Measurements from ENCODE around the gene CALN1. TPM values are rescaled to one million over a fixed set of nuclear protein-coding genes. Genes with fewer than 3 reads are reported as not detected.

Gene CALN1
- total and polyA plus RNA-seq, 2 experiments from 2014 or later = 7.6 to 14.5 TPM

DNA sequence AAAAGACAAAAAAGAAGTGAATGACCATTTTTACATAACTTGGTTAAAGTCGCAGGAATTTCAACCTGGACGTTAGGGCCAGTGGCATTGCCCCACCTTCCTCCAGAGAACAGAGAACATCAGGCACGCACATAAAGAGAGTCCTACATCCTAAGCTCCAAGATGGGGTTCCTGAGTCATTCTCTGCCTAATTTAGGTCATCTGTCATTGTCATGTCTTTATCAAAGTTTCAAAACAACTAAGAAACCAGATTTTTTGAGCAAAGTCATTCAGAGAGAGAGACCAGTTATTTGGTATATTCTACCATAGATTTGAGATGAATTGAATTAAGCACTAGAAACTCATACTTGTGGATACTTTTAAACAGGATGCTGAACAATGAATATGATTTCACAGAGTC, 241.7 kb downstream of the CALN1 start:
- Histone ChIP-seq H3K36me3 (ENCODE audit: insufficient read depth) (peaks cover 5% of the 10 kb centered on the region; the same call in 1 of the 2 replicates), H3K4me1 (ENCODE audit: insufficient read depth) (no peaks in the 10 kb centered on the region), H4K20me1 (replicated peaks; ENCODE audit: insufficient read depth) (no peaks in the 10 kb centered on the region; the same call in 1 of the 2 replicates), H3K27ac (ENCODE audit: low read depth) (no peak overlapping the region), H3K9me2 (ENCODE audit: insufficient read depth) (no peaks in the 10 kb centered on the region), H3K4me3 (no peak overlapping the region), H3K79me2 (replicated peaks; ENCODE audit: insufficient read depth) (peaks cover 10% of the 10 kb centered on the region), H3K4me2 (no peak overlapping the region), H2AFZ (no peak overlapping the region), H3F3A (replicated peaks; ENCODE audit: low read depth) (no peaks in the 10 kb centered on the region), H3K27me3 (ENCODE audit: insufficient read depth) (no peaks in the 10 kb centered on the region)
- DNase-seq (ENCODE audit: low spot score) = no peak
- no peaks in the 10 kb centered on the region for H3K4me1 Mint-ChIP-seq
- H3K4me3 Mint-ChIP-seq = no peak overlapping the region
- TF ChIP-seq, protein P1, sequence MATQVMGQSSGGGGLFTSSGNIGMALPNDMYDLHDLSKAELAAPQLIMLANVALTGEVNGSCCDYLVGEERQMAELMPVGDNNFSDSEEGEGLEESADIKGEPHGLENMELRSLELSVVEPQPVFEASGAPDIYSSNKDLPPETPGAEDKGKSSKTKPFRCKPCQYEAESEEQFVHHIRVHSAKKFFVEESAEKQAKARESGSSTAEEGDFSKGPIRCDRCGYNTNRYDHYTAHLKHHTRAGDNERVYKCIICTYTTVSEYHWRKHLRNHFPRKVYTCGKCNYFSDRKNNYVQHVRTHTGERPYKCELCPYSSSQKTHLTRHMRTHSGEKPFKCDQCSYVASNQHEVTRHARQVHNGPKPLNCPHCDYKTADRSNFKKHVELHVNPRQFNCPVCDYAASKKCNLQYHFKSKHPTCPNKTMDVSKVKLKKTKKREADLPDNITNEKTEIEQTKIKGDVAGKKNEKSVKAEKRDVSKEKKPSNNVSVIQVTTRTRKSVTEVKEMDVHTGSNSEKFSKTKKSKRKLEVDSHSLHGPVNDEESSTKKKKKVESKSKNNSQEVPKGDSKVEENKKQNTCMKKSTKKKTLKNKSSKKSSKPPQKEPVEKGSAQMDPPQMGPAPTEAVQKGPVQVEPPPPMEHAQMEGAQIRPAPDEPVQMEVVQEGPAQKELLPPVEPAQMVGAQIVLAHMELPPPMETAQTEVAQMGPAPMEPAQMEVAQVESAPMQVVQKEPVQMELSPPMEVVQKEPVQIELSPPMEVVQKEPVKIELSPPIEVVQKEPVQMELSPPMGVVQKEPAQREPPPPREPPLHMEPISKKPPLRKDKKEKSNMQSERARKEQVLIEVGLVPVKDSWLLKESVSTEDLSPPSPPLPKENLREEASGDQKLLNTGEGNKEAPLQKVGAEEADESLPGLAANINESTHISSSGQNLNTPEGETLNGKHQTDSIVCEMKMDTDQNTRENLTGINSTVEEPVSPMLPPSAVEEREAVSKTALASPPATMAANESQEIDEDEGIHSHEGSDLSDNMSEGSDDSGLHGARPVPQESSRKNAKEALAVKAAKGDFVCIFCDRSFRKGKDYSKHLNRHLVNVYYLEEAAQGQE (IDR thresholded peaks at IDR 0.05; ENCODE audit: unreplicated experiment) = no peak
- TF ChIP-seq STAT1 (IDR thresholded peaks at IDR 0.05; ENCODE audit: unreplicated experiment) = no peak
- H3K36me3 Mint-ChIP-seq (ENCODE audit: low read depth) = peaks cover 21% of the 10 kb centered on the region
- ATAC-seq = no peak
- H3K27ac Mint-ChIP-seq = no peak overlapping the region
- peaks cover 31% of the 10 kb centered on the region for H3K9me3 Mint-ChIP-seq
- peaks cover 2% of the 10 kb centered on the region for H3K27me3 Mint-ChIP-seq (ENCODE audit: insufficient read depth, low read depth, poor library complexity)

- Histone ChIP-seq H2AFZ (no peak overlapping the region), H3K36me3 (ENCODE audit: insufficient read depth) (peaks cover 15% of the 10 kb centered on the region), H3K4me2 (no peak overlapping the region), H3K27me3 (ENCODE audit: insufficient read depth) (no peaks in the 10 kb centered on the region), H3K9me2 (ENCODE audit: insufficient read depth) (no peaks in the 10 kb centered on the region), H3K4me3 (no peak overlapping the region), H4K20me1 (replicated peaks; ENCODE audit: insufficient read depth) (no peaks in the 10 kb centered on the region; the same call in 1 of the 2 replicates), H3K79me2 (replicated peaks; ENCODE audit: insufficient read depth) (peaks cover 5% of the 10 kb centered on the region; the same call in 1 of the 2 replicates), H3K27ac (ENCODE audit: low read depth) (no peak overlapping the region), H3F3A (replicated peaks; ENCODE audit: low read depth) (no peaks in the 10 kb centered on the region), H3K4me1 (ENCODE audit: insufficient read depth) (no peaks in the 10 kb centered on the region)
- DNase-seq (ENCODE audit: low spot score) = no peak
- no peak for ATAC-seq
- Mint-ChIP-seq H3K27ac (no peak overlapping the region), H3K36me3 (ENCODE audit: low read depth) (peaks cover 28% of the 10 kb centered on the region), H3K27me3 (ENCODE audit: insufficient read depth, low read depth, poor library complexity) (peaks cover 2% of the 10 kb centered on the region), H3K4me1 (no peaks in the 10 kb centered on the region), H3K9me3 (peaks cover 33% of the 10 kb centered on the region), H3K4me3 (no peak overlapping the region)
- TF ChIP-seq ZNF462 (CRISPR knock-in tag; IDR thresholded peaks at IDR 0.05) (no peak), ZNF331 (CRISPR knock-in tag; IDR thresholded peaks at IDR 0.05; ENCODE audit: low read depth) (no peak)
Measured at GRCh38 chr7:72163271-72163670, 248.9 kb downstream of the CALN1 start.

All from GM23338 (cell line).